B cell (primary cell): ENCODE data around the gene STAG1.
"Not testable (repeated sequence)": the region's sequence is repeated elsewhere in the genome, so short reads cannot be mapped to it uniquely, and the experiment has no call there.

ENCODE experiments used
- CTCF ChIP-seq: fragments of 200-600 bp; IDR thresholded peaks from one replicate; pipeline ENCODE4 v1.8.0; 2022; ENCODE audit warnings: antibody characterized with exemption, mild to moderate bottlenecking
- EZH2 ChIP-seq: IDR thresholded peaks from 2 replicates; pipeline ENCODE4 v1.6.1; 2012; ENCODE audit warnings: borderline replicate concordance, low read depth, mild to moderate bottlenecking, moderate library complexity, low read length; ENCODE audit not compliant: insufficient read depth, poor library complexity, severe bottlenecking

- not testable (repeated sequence) for TF ChIP-seq CTCF, EZH2
Observed at GRCh38 chr3:136549461-136549860, 202.7 kb downstream of the STAG1 start.
